BJ (cell line): ENCODE data around the gene LRG1. TPM values are rescaled to one million over a fixed set of nuclear protein-coding genes. Genes with fewer than 3 reads are reported as not detected.

Experiments used
- CTCF ChIA-PET: fragments of 350-600 bp; formaldehyde crosslinking; extraction: SDS; loops from one replicate; lab custom pipeline; 2021; ENCODE audit warnings: antibody characterized with exemption, inconsistent platforms; lab: Yijun Ruan, JAX
- POLR2A ChIA-PET: fragments of 300-600 bp; sonication (Branson Sonifier 250); formaldehyde crosslinking; extraction: SDS; loops from one replicate; lab custom pipeline; 2021; ENCODE audit warnings: antibody characterized with exemption; lab: Charles Lee
- DNase-seq: peaks from one replicate; pipeline ENCODE4 v3.0.0-alpha.2; 2011; ENCODE audit warnings: low read depth
- H3K27me3 ChIP-seq: 2 replicates; pipeline ENCODE4 v1.6.0; 2011; ENCODE audit warnings: low read length; ENCODE audit not compliant: control insufficient read depth, insufficient read depth
- H3K36me3 ChIP-seq: 2 replicates; pipeline ENCODE4 v1.5.1; 2011; ENCODE audit warnings: low read length; ENCODE audit not compliant: control insufficient read depth, insufficient read depth
- H3K4me3 ChIP-seq: 2 replicates; pipeline ENCODE4 v1.5.1; 2011; ENCODE audit warnings: low read depth, mild to moderate bottlenecking, control low read depth, low read length
- CTCF ChIP-seq: IDR thresholded peaks from 2 replicates; pipeline ENCODE4 v1.5.1; 2011; ENCODE audit warnings: low read depth, mild to moderate bottlenecking, control low read depth, inconsistent platforms, low read length, moderate library complexity; ENCODE audit not compliant: insufficient read depth
- polyA plus RNA-seq: library from polyadenylated mRNA; depleted of rRNA; stranded (reverse); fragments of >200 nt; gene quantifications from 2 replicates; pipeline ENCODE4 v1.2.3, GENCODE V29; 2011

Gene LRG1
- polyA plus RNA-seq, 1 experiment: 0.02 TPM

DNA sequence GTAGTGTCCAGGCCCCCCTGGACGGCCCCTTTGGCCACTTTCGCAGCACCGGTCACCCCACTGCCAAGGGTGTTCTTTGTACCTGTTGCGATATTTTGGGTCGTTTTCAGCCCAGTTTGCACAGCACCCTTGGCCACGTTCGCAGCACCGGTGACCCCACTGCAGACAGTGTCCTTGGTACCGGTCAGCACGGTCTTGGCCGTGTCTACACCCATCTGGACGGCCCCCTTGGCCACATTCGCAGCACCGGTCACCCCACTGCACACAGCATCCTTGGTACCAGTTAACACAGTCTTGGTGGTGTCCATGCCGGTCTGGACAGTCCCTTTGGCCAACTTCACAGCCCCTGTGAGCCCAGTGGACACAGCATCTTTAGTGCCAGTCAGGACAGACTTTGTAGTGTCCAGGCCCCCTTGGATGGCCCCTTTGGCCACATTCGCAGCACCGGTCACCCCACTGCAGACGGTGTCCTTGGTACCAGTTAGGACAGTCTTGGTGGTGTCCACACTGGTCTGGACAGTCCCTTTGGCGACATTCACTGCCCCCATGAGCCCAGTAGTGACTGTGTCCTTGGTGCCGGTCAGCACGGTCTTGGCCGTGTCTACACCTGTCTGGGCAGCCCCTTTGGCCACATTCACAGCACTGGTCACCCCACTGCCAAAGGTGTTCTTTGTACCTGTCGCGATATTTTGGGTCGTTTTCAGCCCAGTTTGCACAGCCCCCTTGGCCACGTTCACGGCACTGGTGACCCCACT lies 28.4 kb downstream of the LRG1 start:
- no peaks in the 10 kb centered on the region for H3K27me3 ChIP-seq
- ChIA-PET CTCF (no interaction called here), POLR2A (no interaction called here)
- DNase-seq: no peak
- no peaks in the 10 kb centered on the region for H3K36me3 ChIP-seq
- no peak overlapping the region for H3K4me3 ChIP-seq
- no peak for TF ChIP-seq CTCF

GRCh38 chr19:4510435-4511255 lies 29.2 kb downstream of the LRG1 start:
- H3K27me3 ChIP-seq: no peaks in the 10 kb centered on the region
- no peak for TF ChIP-seq CTCF
- ChIA-PET POLR2A (no interaction called here), CTCF (interaction anchor here (0.9 to 1.0 kb wide), 2 partner anchors 12 to 18 kb away, joined by 3 read pairs; no protein-coding TSS in a partner anchor)
- no peaks in the 10 kb centered on the region for H3K36me3 ChIP-seq
- H3K4me3 ChIP-seq: no peak overlapping the region
- DNase-seq: no peak

GRCh38 chr19:4508698-4509097 lies 31.1 kb downstream of the LRG1 start:
- peaks cover under 1% of the 10 kb centered on the region for H3K36me3 ChIP-seq
- no peak overlapping the region for H3K4me3 ChIP-seq
- TF ChIP-seq CTCF: no peak
- ChIA-PET POLR2A (no interaction called here), CTCF (interaction anchor here (0.8 to 1.7 kb wide), 4 partner anchors 8 to 58 kb away, joined by 3 to 5 read pairs (median 3); no protein-coding TSS in a partner anchor)
- no peak for DNase-seq
- no peaks in the 10 kb centered on the region for H3K27me3 ChIP-seq

DNA sequence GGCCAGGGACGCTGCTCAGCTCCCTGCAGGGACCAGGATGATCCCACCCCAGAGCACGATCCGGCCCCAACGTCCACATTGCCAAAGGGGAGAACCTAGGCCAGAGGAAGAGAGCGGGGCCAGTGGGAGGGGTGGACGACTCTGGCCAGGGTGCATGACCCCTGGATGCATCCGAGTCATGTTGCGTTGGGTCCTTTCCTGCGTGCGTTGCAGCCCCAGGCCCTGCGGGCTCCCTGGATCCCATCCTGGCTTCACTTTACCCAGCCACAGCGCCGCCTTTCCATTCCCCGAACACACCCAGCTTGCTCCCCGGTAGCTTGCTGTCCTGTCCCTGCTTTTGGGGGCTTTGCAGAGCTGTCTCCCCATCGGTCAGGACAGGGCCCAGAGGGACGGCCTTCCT lies 32.0 kb downstream of the LRG1 start:
- no peak for DNase-seq
- CTCF ChIA-PET: interaction anchor here (0.8 to 2.0 kb wide), 4 partner anchors 9 to 59 kb away, joined by 3 to 8 read pairs (median 4); no protein-coding TSS in a partner anchor
- POLR2A ChIA-PET: no interaction called here
- no peak overlapping the region for H3K4me3 ChIP-seq
- TF ChIP-seq CTCF: no peak
- peaks cover 4% of the 10 kb centered on the region for H3K36me3 ChIP-seq
- H3K27me3 ChIP-seq: no peaks in the 10 kb centered on the region

GRCh38 chr19:4507150-4507452 lies 32.7 kb downstream of the LRG1 start:
- Histone ChIP-seq H3K4me3 (no peak overlapping the region), H3K27me3 (no peaks in the 10 kb centered on the region), H3K36me3 (peaks cover 9% of the 10 kb centered on the region)
- CTCF ChIA-PET: interaction anchor here (2.0 kb wide), 1 partner anchor 17 kb away, joined by 8 read pairs; no protein-coding TSS in a partner anchor
- POLR2A ChIA-PET: no interaction called here
- no peak for TF ChIP-seq CTCF
- no peak for DNase-seq
